ENCODE measurements around the gene MAPK10.

- TF ChIP-seq CTCF (conservative IDR thresholded peaks at IDR 0.05; ENCODE audit: low read depth in 2 of 2) (no peak), EZH2 (IDR thresholded peaks at IDR 0.05; ENCODE audit: low read depth, unreplicated experiment) (no peak), EZH2phosphoT487 (IDR thresholded peaks at IDR 0.05; ENCODE audit: unreplicated experiment) (no peak), STAT1 (IDR thresholded peaks at IDR 0.05; ENCODE audit: unreplicated experiment) (no peak)
Observed at GRCh38 chr4:86338521-86338920, 21.3 kb downstream of the MAPK10 start.

Measured in GM23338 (cell line).